Measurements from ENCODE around the gene LINGO1. TPM values are rescaled to one million over a fixed set of nuclear protein-coding genes. Genes with fewer than 3 reads are reported as not detected.

The LINGO1 gene
- polyA plus RNA-seq, 3 donors, result not detected

DNA sequence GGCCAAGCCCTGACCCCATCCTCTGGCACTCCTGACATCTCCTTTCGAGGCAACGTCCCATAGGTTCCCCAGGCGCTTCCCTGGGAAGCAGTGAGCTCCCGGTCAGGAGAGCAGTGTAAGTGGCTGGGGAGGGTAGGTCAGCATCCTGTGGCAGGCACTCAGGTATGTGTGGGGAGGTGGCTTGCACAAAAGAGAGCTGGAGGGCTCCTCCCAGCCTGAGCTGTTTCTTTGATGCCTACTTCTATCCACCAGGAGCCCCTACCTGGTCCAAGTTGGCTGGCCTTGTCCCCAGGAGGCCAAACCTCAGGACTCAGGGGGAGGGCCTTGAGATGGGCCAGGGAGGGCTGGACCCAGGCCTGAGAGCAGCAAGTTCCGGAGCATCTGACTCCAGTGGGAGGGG, 31.7 kb upstream of the LINGO1 start:
- no CpG with 5 or more reads among the region's 5 CpGs for WGBS (ENCODE audit: insufficient coverage)

GRCh38 chr15:77663256-77663655, 30.5 kb upstream of the LINGO1 start:
- H3K4me1 Mint-ChIP-seq, result peaks cover 4% of the 10 kb centered on the region
- DNase-seq, result no peak
- H3K27me3 ChIP-seq (ENCODE audit: control insufficient read depth in 2 of 2, insufficient read depth in 2 of 2, low read length in 2 of 2), result no peaks in the 10 kb centered on the region
- no peak overlapping the region for H3K4me3 Mint-ChIP-seq
- H3K36me3 Mint-ChIP-seq, result no peaks in the 10 kb centered on the region
- peak overlapping the region in 1 of 7 donors; percentile 28 for H3K27ac Mint-ChIP-seq
- no peak overlapping the region for H3K4me3 ChIP-seq (replicated peaks in 1 of 3; ENCODE audit: low read depth in 2 of 3, low read length in 3 of 3)
- no peaks in the 10 kb centered on the region for H3K79me2 ChIP-seq (ENCODE audit: insufficient read depth, low read length)
- no peak overlapping the region for H3K4me2 ChIP-seq (replicated peaks; ENCODE audit: extremely low read depth, low read length, poor library complexity, severe bottlenecking)
- H3K9ac ChIP-seq (ENCODE audit: insufficient read depth, low read length, poor library complexity, severe bottlenecking), result no peak overlapping the region
- no peaks in the 10 kb centered on the region for H3K9me3 Mint-ChIP-seq
- intact Hi-C loops (cut with micrococcal nuclease), result no loop called here
- TF ChIP-seq CTCF (IDR thresholded peaks at IDR 0.05), result no peak
- 72% methylated on average over 4 of the region's 5 CpGs for WGBS (ENCODE audit: insufficient coverage)
- no peaks in the 10 kb centered on the region for H3K36me3 ChIP-seq (replicated peaks in 1 of 2; ENCODE audit: control insufficient read depth in 1 of 2, insufficient read depth in 2 of 2, low read length in 2 of 2)
- no peak overlapping the region for H3K27ac ChIP-seq (ENCODE audit: low read depth in 1 of 2, low read length in 2 of 2)
- no peaks in the 10 kb centered on the region for H3K9me3 ChIP-seq (replicated peaks in 1 of 2; ENCODE audit: control insufficient read depth in 1 of 2, insufficient read depth in 1 of 2, low read length in 2 of 2)
- H3K27me3 Mint-ChIP-seq (ENCODE audit: low read depth in 3 of 3), result peaks cover 8 to 10% (median 10%) of the 10 kb centered on the region in 3 donors
- H4K20me1 ChIP-seq (ENCODE audit: insufficient read depth, low read length), result no peaks in the 10 kb centered on the region
- no peaks in the 10 kb centered on the region for H3K4me1 ChIP-seq (ENCODE audit: control insufficient read depth in 1 of 2, insufficient read depth in 2 of 2, low read length in 2 of 2)
- no peak overlapping the region for H2AFZ ChIP-seq (ENCODE audit: insufficient read depth, low read depth, low read length, poor library complexity, severe bottlenecking)

More for the DNA sequence above, 31.7 kb upstream of the LINGO1 start:
- no peaks in the 10 kb centered on the region for H3K36me3 ChIP-seq (replicated peaks in 1 of 2; ENCODE audit: control insufficient read depth in 1 of 2, insufficient read depth in 2 of 2, low read length in 2 of 2)
- H3K4me3 Mint-ChIP-seq, result no peak overlapping the region
- H3K36me3 Mint-ChIP-seq, result no peaks in the 10 kb centered on the region
- intact Hi-C loops (cut with micrococcal nuclease), result no loop called here
- no peak overlapping the region for H3K27ac ChIP-seq (ENCODE audit: low read depth in 1 of 2, low read length in 2 of 2)
- DNase-seq, result no peak
- H2AFZ ChIP-seq (ENCODE audit: insufficient read depth, low read depth, low read length, poor library complexity, severe bottlenecking), result no peak overlapping the region
- no peak overlapping the region for H3K4me3 ChIP-seq (replicated peaks in 1 of 3; ENCODE audit: low read depth in 2 of 3, low read length in 3 of 3)
- H3K4me1 ChIP-seq (ENCODE audit: control insufficient read depth in 1 of 2, insufficient read depth in 2 of 2, low read length in 2 of 2), result no peaks in the 10 kb centered on the region
- H3K4me2 ChIP-seq (replicated peaks; ENCODE audit: extremely low read depth, low read length, poor library complexity, severe bottlenecking), result no peak overlapping the region
- H3K79me2 ChIP-seq (ENCODE audit: insufficient read depth, low read length), result no peaks in the 10 kb centered on the region
- H3K9ac ChIP-seq (ENCODE audit: insufficient read depth, low read length, poor library complexity, severe bottlenecking), result no peak overlapping the region
- no peaks in the 10 kb centered on the region for H3K27me3 ChIP-seq (ENCODE audit: control insufficient read depth in 2 of 2, insufficient read depth in 2 of 2, low read length in 2 of 2)
- no peaks in the 10 kb centered on the region for H3K9me3 ChIP-seq (replicated peaks in 1 of 2; ENCODE audit: control insufficient read depth in 1 of 2, insufficient read depth in 1 of 2, low read length in 2 of 2)
- H3K27ac Mint-ChIP-seq, result no peak overlapping the region
- TF ChIP-seq CTCF (IDR thresholded peaks at IDR 0.05), result no peak
- peaks cover 6 to 10% (median 10%) of the 10 kb centered on the region in 3 donors for H3K27me3 Mint-ChIP-seq (ENCODE audit: low read depth in 3 of 3)
- H4K20me1 ChIP-seq (ENCODE audit: insufficient read depth, low read length), result no peaks in the 10 kb centered on the region
- H3K9me3 Mint-ChIP-seq, result no peaks in the 10 kb centered on the region
- H3K4me1 Mint-ChIP-seq, result peaks cover 4% of the 10 kb centered on the region

Data from CD14-positive monocyte (primary cell).